Spleen (tissue), 11 donors: Measurements from ENCODE around the gene CLIP2. TPM values are rescaled to one million over a fixed set of nuclear protein-coding genes. Genes with fewer than 3 reads are reported as not detected.
A peak's percentile ranks its signal among the peaks of the same experiment; 100 is the strongest.

Experiments
- DNase-seq: peaks from one replicate; pipeline ENCODE4 v3.0.0-alpha.2; 2020
- H3K27ac ChIP-seq, 8 donors: fragments of 200-600 bp; sonication (generic) in 7 of 8; 1 replicate in 4 of 8; 2 replicates in 4 of 8; pipeline versions ENCODE4 v1.5.0 to v1.8.0; 2016 to 2021; ENCODE audit warnings: inconsistent platforms in 4 of 8, mild to moderate bottlenecking in 4 of 8, moderate library complexity in 1 of 8
- H3K27me3 ChIP-seq, 7 donors: fragments of 200-600 bp; sonication (generic) in 6 of 7; replicated peaks in 1 of 7; 1 replicate in 4 of 7; 2 replicates in 3 of 7; pipeline versions ENCODE4 v1.5.0 to v1.8.0; 2016 to 2021; ENCODE audit warnings: inconsistent platforms in 3 of 7, mild to moderate bottlenecking in 1 of 7
- H3K36me3 ChIP-seq, 6 donors: fragments of 200-600 bp; sonication (generic) in 5 of 6; 1 replicate in 4 of 6; 2 replicates in 2 of 6; pipeline versions ENCODE4 v1.5.0 to v1.8.0; 2016 to 2021; ENCODE audit warnings: inconsistent platforms in 2 of 6
- H3K4me1 ChIP-seq, 6 donors: fragments of 200-600 bp; sonication (generic) in 5 of 6; 1 replicate in 3 of 6; 2 replicates in 3 of 6; pipeline versions ENCODE4 v1.5.0 to v1.8.0; 2016 to 2021; ENCODE audit warnings: inconsistent platforms in 3 of 6
- H3K4me3 ChIP-seq, 8 donors: fragments of 200-600 bp; sonication (generic) in 7 of 8; 1 replicate in 4 of 8; 2 replicates in 4 of 8; pipeline versions ENCODE4 v1.5.0 to v1.8.0; 2016 to 2021; ENCODE audit warnings: inconsistent platforms in 4 of 8, mild to moderate bottlenecking in 4 of 8, moderate library complexity in 2 of 8
- H3K9me3 ChIP-seq, 8 donors: fragments of 200-600 bp; sonication (generic) in 7 of 8; 1 replicate in 4 of 8; 2 replicates in 4 of 8; pipeline versions ENCODE4 v1.5.0 to v1.8.0; 2016 to 2021; ENCODE audit warnings: inconsistent platforms in 4 of 8
- CTCF ChIP-seq, 11 experiments: fragments of 200-600 bp in 7 of 11; fragments of 450-650 bp in 4 of 11; sonication (generic) in 4 of 11; IDR thresholded peaks in 8 of 11; conservative IDR thresholded peaks in 3 of 11; 1 replicate in 7 of 11; 2 replicates in 4 of 11; pipeline versions ENCODE4 v1.4.0 to v1.8.0; 2016 to 2021; ENCODE audit warnings: antibody characterized with exemption in 11 of 11, inconsistent platforms in 4 of 11, mild to moderate bottlenecking in 1 of 11
- POLR2A ChIP-seq, 3 donors: fragments of 450-650 bp; IDR thresholded peaks; one replicate each; pipeline ENCODE4 v1.5.1; 2017; ENCODE audit warnings: antibody characterized with exemption in 3 of 3, mild to moderate bottlenecking in 1 of 3
- POLR2AphosphoS5 ChIP-seq, 3 donors: sonication (generic); formaldehyde crosslinking; IDR thresholded peaks; one replicate each; pipeline ENCODE4 v1.5.1; 2017; ENCODE audit warnings: antibody characterized with exemption in 3 of 3
- WGBS, 5 donors: extraction: QIAGEN DNeasy Blood & Tissue Kit in 3 of 5; methylation state at CpG; one replicate each; pipeline versions ENCODE4 v1.1.5 to v1.1.7; 2013 to 2018; 5-methylcytosine and 5-hydroxymethylcytosine counted together
- intact Hi-C: fragments of 100-400 bp; cut with DNase I; formaldehyde crosslinking; loops from one replicate; pipeline ENCODE4 v1.15.0; 2023; ENCODE audit warnings: low total_unique reads
- polyA plus RNA-seq, 3 donors: library from polyadenylated mRNA; stranded (reverse); fragments of 200-250 nt; gene quantifications; one replicate each; pipeline ENCODE4 v1.2.1, GENCODE V29; 2013
- total RNA-seq, 7 donors: library from RNA; depleted of rRNA in 3 of 7; stranded (reverse); fragments of >200 nt in 3 of 7; fragmentation: NEBNext Ultra II Directional in 4 of 7; extraction: Animal tissue kit (Norgen Biotek cat#: 25700) in 4 of 7; gene quantifications; one replicate each; pipeline versions ENCODE4 v1.1.0 to v1.2.1, GENCODE V29; 2016 to 2021
- donor health status: healthy with polysubstance abuse.
- donor health status: DM: no; HTN: no; CAD: no; lungs with moderate emphysema.
- donor health status: DM: no; HTN: no; CAD: no.
- donor health status: Bipolar disorder and iron deficiency.
- donor health status: healthy.
- donor health status: DM: no; HTN: no; CAD: no.
- donor health status: DM: yes; HTN: yes; CAD: no.

The CLIP2 gene
- total and polyA plus RNA-seq, 10 donors, result 2.7 to 18.6 (median 16.9) TPM

GRCh38 chr7:74443543-74444247 is 154.5 kb downstream of the CLIP2 start:
- TF ChIP-seq POLR2A (IDR thresholded peaks at IDR 0.05) (no peak), CTCF (IDR thresholded peaks at IDR 0.05 in 8 of 11, conservative IDR thresholded peaks at IDR 0.05 in 3 of 11) (no peak), POLR2AphosphoS5 (IDR thresholded peaks at IDR 0.05) (no peak)
- 82 to 88% (median 83%) methylated on average over 21 of the region's 21 CpGs for WGBS, 5 donors
- no peak overlapping the region for H3K4me3 ChIP-seq
- H3K4me1 ChIP-seq, result no peaks in the 10 kb centered on the region
- DNase-seq, result no peak
- H3K9me3 ChIP-seq, result peaks cover 0 to 6% (median 4%) of the 10 kb centered on the region in 8 donors
- H3K36me3 ChIP-seq, result no peaks in the 10 kb centered on the region
- no peak overlapping the region for H3K27ac ChIP-seq
- intact Hi-C loops, result no loop called here
- H3K27me3 ChIP-seq, result peaks cover 0 to 10% (median 0%) of the 10 kb centered on the region in 7 donors

- H3K27me3 ChIP-seq, result peaks cover 0 to 20% (median 7%) of the 10 kb centered on the region in 7 donors
- 77 to 91% (median 85%) methylated on average over 4 of the region's 4 CpGs for WGBS, 5 donors
- intact Hi-C loops, result no loop called here
These were observed 159.9 kb downstream of the CLIP2 start for GRCh38 chr7:74449144-74449543.

GRCh38 chr7:74449809-74450397 is 160.7 kb downstream of the CLIP2 start:
- intact Hi-C loops, result loop anchor here (10.0 kb wide), 1 partner anchor 115 kb away; no protein-coding TSS in a partner anchor
- H3K4me1 ChIP-seq, result peaks cover 6 to 27% (median 21%) of the 10 kb centered on the region in 6 donors
- 57 to 64% (median 58%) methylated on average over 14 to 15 of the region's 15 CpGs for WGBS, 5 donors
- H3K9me3 ChIP-seq, result no peaks in the 10 kb centered on the region
- no peaks in the 10 kb centered on the region for H3K36me3 ChIP-seq
- peaks cover 0 to 28% (median 14%) of the 10 kb centered on the region in 7 donors for H3K27me3 ChIP-seq
- no peak overlapping the region for H3K4me3 ChIP-seq
- no peak overlapping the region for H3K27ac ChIP-seq
- DNase-seq, result no peak
- peak; percentile 59 to 89 (median 77) for TF ChIP-seq CTCF (IDR thresholded peaks at IDR 0.05 in 8 of 11, conservative IDR thresholded peaks at IDR 0.05 in 3 of 11)
- no peak for TF ChIP-seq POLR2A (IDR thresholded peaks at IDR 0.05)

More at GRCh38 chr7:74449144-74449543, 159.9 kb downstream of the CLIP2 start:
- TF ChIP-seq CTCF (IDR thresholded peaks at IDR 0.05 in 8 of 11, conservative IDR thresholded peaks at IDR 0.05 in 3 of 11), result no peak
- no peak for DNase-seq
- no peak overlapping the region for H3K4me3 ChIP-seq
- H3K27ac ChIP-seq, result no peak overlapping the region
- no peaks in the 10 kb centered on the region for H3K9me3 ChIP-seq
- peaks cover 6 to 21% (median 14%) of the 10 kb centered on the region in 6 donors for H3K4me1 ChIP-seq
- no peaks in the 10 kb centered on the region for H3K36me3 ChIP-seq

- Histone ChIP-seq H3K9me3 (no peaks in the 10 kb centered on the region), H3K4me3 (peak overlapping the region in 6 of 8 donors; percentile 55 to 84 (median 58)), H3K36me3 (no peaks in the 10 kb centered on the region), H3K4me1 (peaks cover 6 to 32% (median 22%) of the 10 kb centered on the region in 6 donors), H3K27me3 (peaks cover 0 to 32% (median 16%) of the 10 kb centered on the region in 7 donors), H3K27ac (peak overlapping the region in 5 of 8 donors; percentile 13 to 75 (median 54))
- WGBS, 5 donors, result 21 to 35% (median 26%) methylated on average over 12 to 15 of the region's 15 CpGs
- intact Hi-C loops, result loop anchor here (10.0 kb wide), 1 partner anchor 112 kb away; no protein-coding TSS in a partner anchor
- TF ChIP-seq POLR2A (IDR thresholded peaks at IDR 0.05), result no peak
- TF ChIP-seq CTCF (IDR thresholded peaks at IDR 0.05 in 8 of 11, conservative IDR thresholded peaks at IDR 0.05 in 3 of 11), result no peak
- peak in 2 of 3 donors; percentile 51 to 57 for TF ChIP-seq POLR2AphosphoS5 (IDR thresholded peaks at IDR 0.05)
- DNase-seq, result no peak
These were observed 163.6 kb downstream of the CLIP2 start for GRCh38 chr7:74452748-74453321.
